NCI-H2196 (cell line): Measurements from ENCODE around the gene NUP210.

Experiments used
- DNase-seq: peaks from one replicate; lab custom pipeline; 2025; ENCODE audit not compliant: unreplicated experiment; lab: John Stamatoyannopoulos, UW

The NUP210 gene

GRCh38 chr3:13277860-13278531 lies 142.1 kb downstream of the NUP210 start:
- DNase-seq = no peak

GRCh38 chr3:13277196-13277813 lies 142.8 kb downstream of the NUP210 start:
- no peak for DNase-seq

- no peak for DNase-seq
These were observed 143.5 kb downstream of the NUP210 start for GRCh38 chr3:13276438-13277195.

GRCh38 chr3:13275376-13276005 lies 144.6 kb downstream of the NUP210 start:
- no peak for DNase-seq

- DNase-seq = no peak
These were observed 145.4 kb downstream of the NUP210 start for GRCh38 chr3:13274551-13275332.

- DNase-seq = no peak
These were observed 146.0 kb downstream of the NUP210 start for GRCh38 chr3:13274125-13274524.

GRCh38 chr3:13273604-13274105 lies 146.5 kb downstream of the NUP210 start:
- no peak for DNase-seq

GRCh38 chr3:13272831-13273603 lies 147.1 kb downstream of the NUP210 start:
- no peak for DNase-seq

GRCh38 chr3:13269711-13270378 lies 150.3 kb downstream of the NUP210 start:
- no peak for DNase-seq

GRCh38 chr3:13268961-13269441 lies 151.1 kb downstream of the NUP210 start:
- DNase-seq = no peak

- no peak for DNase-seq
These were observed 152.0 kb downstream of the NUP210 start for GRCh38 chr3:13268120-13268519.

GRCh38 chr3:13266651-13267362 lies 153.3 kb downstream of the NUP210 start:
- no peak for DNase-seq
